DMS153 (cell line): ENCODE results near the gene UBE2D1.
A peak's percentile ranks its signal among the peaks of the same experiment; 100 is the strongest.

Experiments
- DNase-seq: peaks from one replicate; lab custom pipeline; 2025; lab: John Stamatoyannopoulos, UW

Gene UBE2D1

GRCh38 chr10:58341422-58341821, 6.6 kb downstream of the UBE2D1 start:
- no peak for DNase-seq

- DNase-seq: no peak
Measured at GRCh38 chr10:58341947-58342346, 7.1 kb downstream of the UBE2D1 start.

- DNase-seq: no peak
Measured at GRCh38 chr10:58347967-58348366, 13.2 kb downstream of the UBE2D1 start.

GRCh38 chr10:58348571-58349033, 13.8 kb downstream of the UBE2D1 start:
- peak; percentile 8 for DNase-seq

GRCh38 chr10:58350023-58350422, 15.2 kb downstream of the UBE2D1 start:
- no peak for DNase-seq

- no peak for DNase-seq
Measured at GRCh38 chr10:58350619-58351323, 16.0 kb downstream of the UBE2D1 start.

- DNase-seq: no peak
Measured at GRCh38 chr10:58351616-58352578, 17.1 kb downstream of the UBE2D1 start.

GRCh38 chr10:58352956-58353610, 18.3 kb downstream of the UBE2D1 start:
- no peak for DNase-seq

GRCh38 chr10:58356756-58357155, 21.9 kb downstream of the UBE2D1 start:
- no peak for DNase-seq

- DNase-seq: no peak
Measured at GRCh38 chr10:58358314-58358933, 23.6 kb downstream of the UBE2D1 start.

- no peak for DNase-seq
Measured at GRCh38 chr10:58358947-58359346, 24.1 kb downstream of the UBE2D1 start.

- DNase-seq: no peak
Measured at GRCh38 chr10:58359541-58359940, 24.7 kb downstream of the UBE2D1 start.

GRCh38 chr10:58360412-58361004, 25.7 kb downstream of the UBE2D1 start:
- no peak for DNase-seq

GRCh38 chr10:58361353-58361752, 26.5 kb downstream of the UBE2D1 start:
- no peak for DNase-seq

- no peak for DNase-seq
Measured at GRCh38 chr10:58362027-58362789, 27.4 kb downstream of the UBE2D1 start.

GRCh38 chr10:58367069-58367468, 32.3 kb downstream of the UBE2D1 start:
- no peak for DNase-seq

- DNase-seq: no peak
Measured at GRCh38 chr10:58371473-58371872, 36.7 kb downstream of the UBE2D1 start.

GRCh38 chr10:58372607-58373441, 38.0 kb downstream of the UBE2D1 start:
- no peak for DNase-seq

GRCh38 chr10:58373442-58373827, 38.6 kb downstream of the UBE2D1 start:
- DNase-seq: no peak

- DNase-seq: no peak
Measured at GRCh38 chr10:58382489-58382995, 47.7 kb downstream of the UBE2D1 start.
